SW 1271 (cell line): ENCODE measurements around the gene FOXF2.
A peak's percentile ranks its signal among the peaks of the same experiment; 100 is the strongest.

Experiments
- DNase-seq, 2 experiments: peaks; one replicate each; lab custom pipeline; 2025; lab: John Stamatoyannopoulos, UW

Gene FOXF2

DNA sequence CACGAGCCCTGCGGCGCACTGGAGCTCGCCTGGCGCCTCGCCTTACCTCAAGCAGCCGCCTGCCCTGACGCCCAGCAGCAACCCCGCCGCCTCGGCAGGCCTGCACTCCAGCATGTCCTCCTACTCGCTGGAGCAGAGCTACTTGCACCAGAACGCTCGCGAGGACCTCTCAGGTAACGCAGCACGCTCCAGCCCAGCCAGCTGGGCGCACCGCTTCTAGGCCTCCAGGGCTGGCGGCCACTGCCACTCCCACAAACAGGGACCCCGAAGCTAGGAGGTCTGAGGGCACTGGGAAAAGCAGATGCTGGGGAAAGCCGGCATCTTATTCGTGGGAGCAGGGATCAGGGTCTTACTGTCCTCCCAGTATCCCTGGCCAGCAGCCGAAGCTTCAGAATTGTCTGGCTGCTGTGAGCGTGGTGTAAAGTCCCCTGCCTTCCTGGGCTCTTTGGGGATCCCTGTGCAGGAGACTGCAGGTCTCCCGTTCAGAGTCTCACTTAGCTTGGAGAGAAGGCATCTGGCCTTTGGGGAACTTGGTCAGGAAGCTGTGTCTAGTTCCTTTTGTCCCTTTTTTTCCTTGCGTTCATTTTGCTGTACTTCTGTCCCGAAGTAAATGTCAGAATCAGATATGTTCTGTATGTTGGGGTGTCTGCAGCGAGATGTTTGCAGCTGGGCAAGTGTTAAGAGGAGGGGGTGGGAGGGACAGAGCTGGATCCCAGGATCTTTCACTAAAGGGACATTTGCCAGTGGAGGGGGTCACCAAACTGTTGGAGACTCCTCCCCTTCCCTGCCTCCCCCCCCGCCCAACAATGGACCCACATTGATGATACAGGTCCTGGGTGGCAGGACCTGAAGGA lies 1.8 kb downstream of the FOXF2 start:
- no peak for DNase-seq

DNA sequence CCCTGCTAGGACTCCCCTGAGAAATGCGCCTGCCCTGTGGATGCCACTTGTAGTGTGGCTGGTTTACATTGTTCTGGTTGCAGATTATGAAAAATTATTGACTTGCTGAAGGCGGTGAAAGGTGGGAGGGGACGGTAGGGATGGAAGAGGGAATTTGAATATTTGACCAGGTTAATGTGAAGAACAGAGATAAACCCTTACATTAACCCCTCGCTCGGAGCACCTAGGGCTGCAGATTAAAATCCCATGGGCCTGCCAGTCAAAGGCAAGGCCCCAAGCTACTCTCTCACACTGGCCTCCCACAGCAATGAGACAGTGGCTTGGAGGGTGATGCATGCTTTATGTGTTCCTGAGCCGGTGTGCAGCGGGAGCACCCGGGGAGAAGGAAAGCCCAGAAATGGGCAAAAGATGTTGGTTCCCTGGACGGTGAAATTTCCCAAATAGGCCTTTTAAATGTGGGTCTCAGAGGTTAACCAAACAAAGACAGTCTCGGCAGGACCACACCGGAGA lies 2.5 kb downstream of the FOXF2 start:
- no peak for DNase-seq

DNA sequence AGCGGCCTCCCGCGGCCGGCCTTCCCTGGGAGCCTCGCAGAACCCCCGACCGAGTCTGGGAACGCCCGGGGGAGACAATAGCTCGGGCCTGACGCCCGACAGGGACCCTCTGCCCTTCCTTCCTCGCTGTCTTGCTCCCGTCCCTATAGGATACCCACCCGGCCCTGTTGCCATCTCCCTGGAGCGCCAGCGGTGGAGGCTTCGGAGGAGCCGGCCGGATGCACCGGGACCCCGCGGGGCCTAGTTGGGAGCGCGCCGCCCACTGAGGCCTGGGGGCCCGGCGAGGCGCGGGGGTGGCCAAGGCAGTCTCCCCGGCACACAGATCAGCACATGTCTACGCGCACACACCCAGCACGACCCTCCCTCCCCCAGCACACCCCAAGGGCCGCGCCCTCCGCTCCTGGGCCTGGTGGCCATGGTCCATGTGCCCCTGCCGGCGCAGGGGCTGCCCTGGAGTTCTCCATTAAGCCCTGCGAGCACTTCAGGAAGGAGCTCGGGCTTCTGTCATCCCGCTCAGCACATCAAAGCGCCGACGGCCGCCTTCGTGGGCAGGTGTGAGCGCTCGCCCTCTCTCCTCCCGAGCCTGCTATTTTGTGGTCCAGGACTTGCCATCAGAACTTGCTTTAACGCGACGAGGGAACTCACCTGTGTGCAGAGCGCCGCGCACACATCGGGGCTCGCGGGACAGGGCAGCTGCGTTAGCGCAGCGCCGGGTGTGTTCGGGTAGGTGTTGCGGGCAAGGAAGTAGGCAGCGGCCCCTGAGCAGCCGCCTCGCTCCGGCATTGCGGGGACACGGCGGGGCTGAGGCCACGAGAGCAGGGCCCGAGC lies 3.7 kb downstream of the FOXF2 start:
- DNase-seq, result no peak

DNA sequence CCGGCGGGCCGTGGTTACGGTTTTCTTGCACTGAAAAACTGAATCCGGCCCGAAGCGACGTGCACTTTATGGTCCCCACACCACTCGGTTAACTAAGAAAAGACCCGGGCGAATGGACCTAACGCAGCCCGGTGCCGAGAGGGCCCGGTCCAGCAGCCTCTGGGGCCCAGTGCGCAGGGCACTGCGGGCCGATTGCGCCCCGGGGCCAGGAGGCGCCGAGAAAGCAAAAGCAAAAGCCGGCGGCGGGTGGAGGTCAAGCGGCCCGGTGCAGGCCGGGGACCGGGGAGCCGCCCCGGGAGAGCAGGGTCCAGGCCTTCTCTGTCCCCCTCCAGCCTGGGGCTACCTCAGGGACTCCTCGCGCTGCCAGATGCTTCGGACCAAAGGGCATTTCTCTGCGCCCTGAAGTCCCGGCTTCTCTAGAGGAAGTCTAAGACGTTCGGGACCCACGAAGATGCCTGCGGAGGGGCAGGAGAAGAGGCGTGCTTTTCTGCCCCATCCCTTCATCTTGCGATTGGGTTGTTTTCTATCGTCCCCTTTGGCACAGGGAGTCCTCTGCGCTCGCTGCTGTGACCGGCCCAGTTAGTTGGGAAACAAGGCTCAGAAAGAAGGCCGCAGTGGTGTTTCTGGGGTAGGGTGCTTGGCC lies 4.4 kb downstream of the FOXF2 start:
- no peak for DNase-seq

DNA sequence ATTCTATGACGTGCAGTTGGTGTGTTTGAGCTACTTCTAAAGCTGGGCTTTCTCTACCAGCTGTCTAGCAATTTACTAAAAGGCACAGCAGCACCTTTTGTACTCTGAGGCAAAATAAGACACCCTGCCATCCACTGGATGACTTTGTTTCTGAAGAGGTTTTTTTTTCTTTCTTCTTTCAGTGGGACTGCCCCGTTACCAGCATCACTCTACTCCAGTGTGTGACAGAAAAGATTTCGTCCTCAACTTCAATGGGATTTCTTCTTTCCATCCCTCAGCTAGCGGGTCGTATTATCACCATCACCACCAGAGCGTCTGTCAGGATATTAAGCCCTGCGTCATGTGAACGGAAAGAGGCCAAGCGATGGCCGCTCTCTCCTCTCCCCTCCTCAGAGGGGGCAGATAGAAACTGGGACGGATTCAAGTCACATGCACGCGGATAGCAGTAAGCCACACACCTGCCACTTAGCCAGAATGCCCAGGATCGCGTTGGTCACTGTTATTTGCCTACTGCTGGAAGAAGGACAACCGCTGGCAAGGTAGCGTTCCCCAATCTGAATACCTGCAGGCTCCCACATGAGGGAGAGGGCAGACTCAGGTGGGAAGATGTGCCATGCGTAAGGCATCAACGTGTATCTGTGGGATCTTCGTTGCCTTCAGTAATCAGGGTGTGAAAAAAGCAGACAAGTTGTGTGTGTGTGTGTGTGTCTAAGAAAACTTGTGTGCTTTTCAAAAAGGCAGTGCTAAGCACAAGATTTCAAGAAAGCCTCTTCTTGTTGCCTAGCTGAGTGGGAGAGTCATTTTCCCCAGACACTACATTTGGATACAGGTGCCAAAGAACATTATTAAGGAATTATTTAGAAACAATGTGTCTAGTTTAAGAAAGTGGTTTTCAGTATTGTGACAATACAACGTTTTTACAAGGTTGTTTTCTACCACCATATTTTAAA lies 5.4 kb downstream of the FOXF2 start:
- DNase-seq, result no peak

DNA sequence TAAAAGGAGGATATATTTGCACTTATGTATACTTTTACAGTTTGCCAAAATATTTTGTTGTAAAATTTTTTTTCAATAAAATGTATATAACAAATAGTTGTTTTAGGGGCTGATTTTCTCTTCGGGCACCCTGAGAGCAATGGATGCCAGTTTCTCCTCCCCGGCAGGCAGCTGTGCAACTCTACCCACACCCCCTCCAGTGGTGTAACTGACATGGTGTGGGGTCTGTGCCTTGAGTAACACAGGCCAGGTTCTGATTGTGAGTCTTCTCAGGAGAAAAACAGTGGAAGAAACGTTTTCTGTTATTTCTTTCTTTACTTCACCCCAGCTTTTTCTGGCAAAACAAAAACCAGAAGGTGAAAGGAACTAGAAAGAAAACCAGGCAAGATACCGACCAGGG lies 6.1 kb downstream of the FOXF2 start:
- DNase-seq, result no peak

DNA sequence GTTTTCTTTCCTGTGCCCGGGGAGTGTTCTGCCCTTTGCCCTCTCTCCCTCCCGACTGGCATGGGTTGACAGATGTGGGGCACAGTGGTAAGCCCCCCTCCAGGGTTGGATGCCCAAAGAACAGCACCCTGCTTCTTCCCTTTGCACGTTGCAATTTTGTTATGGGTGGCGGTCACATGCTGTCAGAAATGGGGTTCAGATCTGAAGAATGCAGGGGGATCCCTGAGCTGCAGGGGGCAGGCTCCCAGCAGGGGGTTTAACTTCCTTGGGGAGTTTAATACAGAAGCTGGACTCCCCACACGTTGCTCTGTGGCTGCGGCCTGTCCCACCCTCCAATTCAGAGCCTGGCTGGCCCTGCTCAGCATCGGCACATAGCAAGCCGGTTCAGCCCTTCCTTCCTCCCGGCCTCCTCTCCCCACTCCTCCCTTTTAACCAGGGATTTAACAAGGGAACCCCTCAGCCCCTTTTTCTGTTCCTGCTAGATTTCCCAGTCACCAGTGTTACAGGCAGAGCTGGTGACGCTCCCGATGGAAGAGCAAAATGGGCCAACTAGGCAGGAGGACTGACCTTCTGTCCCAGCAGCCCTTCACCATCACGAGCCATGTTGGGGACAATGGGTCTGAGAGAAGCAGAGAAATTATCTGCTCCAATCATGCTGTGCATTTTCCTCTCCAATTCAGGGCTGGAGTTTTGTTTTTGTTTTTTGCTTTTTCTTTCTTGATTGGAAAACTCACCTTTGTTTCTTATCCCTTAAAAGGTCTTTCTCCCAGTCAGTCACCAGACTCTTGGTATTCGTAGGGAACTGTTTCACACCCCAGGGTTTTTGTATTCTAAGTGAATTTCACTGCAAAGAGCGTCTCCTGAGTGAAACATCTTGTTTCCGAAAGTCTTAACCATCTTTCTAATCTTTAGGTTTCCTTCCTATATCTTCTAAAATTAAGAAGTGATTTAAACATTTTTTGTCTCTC lies 6.8 kb downstream of the FOXF2 start:
- DNase-seq, result no peak

DNA sequence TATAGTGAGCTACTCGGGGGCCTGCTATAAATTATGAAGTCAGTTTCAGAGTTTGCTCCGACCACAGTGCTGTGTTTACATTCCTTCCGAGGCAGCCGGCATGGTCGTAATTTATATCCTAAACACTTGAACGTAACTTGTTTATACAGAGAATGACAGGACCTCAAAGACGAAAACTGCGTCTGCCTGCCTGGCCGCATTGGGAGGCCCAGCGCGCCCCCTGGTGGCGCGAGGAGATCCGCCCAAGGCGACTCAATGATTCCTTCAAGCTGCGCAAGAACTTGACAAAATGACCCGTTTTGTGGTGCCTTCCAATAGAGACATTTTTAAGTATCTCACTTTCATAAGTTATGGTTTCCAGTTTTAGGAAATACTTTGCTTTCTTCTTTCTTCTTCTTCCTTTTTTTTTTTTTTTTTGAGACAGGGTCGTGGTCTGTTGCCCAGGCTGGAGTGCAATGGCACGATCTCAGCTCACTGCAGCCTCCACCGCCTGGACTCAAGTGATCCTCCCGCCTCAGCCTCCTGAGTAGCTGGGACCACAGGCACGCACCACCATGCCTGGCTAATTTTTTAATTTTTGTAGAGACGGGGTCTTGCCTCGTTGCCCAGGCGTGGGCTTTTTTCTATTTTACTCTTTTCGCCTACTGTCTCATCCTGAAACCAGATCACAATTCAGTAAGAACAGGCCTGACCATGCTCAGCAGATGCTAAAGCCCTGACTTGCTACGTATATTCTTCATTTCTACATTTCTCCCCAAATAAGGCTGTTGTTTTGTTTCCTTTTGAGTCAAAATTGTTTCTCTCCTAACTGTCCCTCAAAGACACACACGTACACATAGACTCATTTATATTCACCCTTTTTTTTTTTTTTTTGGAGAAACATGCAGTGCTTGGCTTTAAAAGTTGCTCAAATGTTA lies 7.8 kb downstream of the FOXF2 start:
- peak in 1 of 2 experiments; percentile 72 for DNase-seq

DNA sequence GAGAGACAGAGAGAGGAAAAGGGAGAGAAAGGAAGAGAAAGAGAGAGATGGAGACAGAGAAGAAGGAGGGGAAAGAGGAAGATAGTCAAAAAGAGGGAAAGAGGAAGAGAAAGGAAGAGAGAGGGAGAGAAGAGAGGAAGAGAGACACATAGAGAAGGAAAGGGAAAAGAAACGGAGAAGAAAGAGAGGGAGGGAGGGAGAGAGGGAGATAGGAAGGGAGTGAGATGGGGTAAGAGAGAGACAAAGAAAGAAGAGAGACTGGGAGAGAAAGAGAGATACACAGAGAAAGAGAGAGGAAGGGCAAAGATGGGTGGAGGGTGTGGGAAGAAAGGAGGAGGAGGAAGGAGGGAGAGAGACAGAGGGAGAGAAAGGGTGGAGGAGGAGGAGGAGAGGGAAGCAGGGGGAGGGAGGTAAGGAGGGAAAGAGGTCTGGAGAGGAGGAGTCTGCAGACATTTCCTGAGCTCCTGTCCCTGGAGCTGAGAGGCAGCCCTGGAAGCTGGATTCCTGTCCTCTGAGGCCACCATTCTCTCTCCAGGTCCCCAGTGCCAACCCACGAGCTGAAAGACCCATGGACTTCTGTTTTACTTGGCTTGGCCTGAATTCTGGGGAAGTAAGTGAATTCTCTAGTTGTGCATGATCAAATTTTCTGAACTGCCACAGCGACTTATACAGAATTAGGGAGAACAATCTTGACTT lies 9.9 kb downstream of the FOXF2 start:
- DNase-seq, result no peak

DNA sequence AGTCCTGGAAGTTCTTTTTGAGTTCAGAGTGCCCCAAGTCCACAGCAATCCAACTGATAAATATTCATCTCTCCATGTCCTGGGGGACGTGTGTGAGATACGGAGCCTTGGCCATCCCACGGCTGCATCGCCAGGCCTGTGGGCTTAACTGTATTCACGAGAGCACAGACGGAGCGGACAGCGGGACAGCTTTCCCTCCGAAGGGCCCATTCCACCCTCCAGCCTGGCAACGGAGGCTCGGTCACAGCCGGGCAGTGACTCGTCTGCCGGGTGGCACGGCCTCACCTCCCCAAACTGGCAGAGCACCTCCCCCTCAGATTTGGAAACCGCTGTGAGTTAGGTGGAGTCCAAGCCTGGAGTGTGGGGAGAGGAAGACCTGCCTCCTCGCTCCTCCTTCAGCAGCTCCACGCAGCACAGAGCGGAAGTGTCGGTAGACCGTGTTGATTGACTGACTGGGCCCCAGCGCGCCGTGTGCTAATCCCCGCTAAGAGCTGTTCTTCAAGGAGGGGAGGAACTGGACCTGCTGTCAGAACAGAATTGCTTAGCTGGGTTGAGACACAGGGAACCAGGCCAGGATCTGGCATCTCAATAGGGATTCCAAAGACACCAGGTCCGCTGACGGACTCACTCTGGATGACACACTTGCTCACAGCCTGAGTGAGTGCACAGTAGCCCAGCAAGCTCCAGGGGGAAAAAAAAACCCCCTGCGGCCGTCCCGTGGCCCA lies 10.9 kb downstream of the FOXF2 start:
- no peak for DNase-seq

DNA sequence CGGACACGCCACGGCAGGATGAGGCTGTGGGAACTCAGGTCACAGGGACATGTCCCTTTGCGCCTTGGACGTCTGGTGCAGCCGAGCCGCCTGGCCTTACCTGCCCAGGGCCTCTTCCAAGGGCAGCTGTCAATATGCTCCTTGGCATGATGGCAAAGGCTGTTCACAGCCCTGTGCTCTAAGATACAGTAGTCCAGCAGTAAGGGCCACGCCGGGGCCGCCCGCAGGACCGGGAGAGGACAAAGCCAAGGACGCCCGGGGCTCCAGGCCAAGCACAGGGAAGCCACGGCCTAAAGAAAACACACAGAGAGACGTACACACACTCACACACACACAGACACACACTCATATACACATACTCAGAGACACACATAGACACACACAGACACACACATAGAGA lies 13.0 kb downstream of the FOXF2 start:
- DNase-seq, result no peak

DNA sequence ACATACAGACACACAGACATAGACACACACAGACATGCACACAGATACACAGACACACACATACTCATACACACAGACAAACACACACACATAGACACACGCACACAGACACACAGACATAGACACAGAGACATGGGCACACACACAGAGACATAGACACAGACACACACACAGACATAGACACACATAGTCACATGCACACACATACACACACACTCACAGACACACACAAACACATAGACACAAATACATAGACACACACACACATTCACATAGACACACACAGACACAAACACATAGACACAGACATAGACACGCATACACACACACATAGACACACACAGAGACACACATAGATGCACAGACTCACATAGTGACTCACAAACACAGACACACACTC lies 13.5 kb downstream of the FOXF2 start:
- DNase-seq, result no peak

DNA sequence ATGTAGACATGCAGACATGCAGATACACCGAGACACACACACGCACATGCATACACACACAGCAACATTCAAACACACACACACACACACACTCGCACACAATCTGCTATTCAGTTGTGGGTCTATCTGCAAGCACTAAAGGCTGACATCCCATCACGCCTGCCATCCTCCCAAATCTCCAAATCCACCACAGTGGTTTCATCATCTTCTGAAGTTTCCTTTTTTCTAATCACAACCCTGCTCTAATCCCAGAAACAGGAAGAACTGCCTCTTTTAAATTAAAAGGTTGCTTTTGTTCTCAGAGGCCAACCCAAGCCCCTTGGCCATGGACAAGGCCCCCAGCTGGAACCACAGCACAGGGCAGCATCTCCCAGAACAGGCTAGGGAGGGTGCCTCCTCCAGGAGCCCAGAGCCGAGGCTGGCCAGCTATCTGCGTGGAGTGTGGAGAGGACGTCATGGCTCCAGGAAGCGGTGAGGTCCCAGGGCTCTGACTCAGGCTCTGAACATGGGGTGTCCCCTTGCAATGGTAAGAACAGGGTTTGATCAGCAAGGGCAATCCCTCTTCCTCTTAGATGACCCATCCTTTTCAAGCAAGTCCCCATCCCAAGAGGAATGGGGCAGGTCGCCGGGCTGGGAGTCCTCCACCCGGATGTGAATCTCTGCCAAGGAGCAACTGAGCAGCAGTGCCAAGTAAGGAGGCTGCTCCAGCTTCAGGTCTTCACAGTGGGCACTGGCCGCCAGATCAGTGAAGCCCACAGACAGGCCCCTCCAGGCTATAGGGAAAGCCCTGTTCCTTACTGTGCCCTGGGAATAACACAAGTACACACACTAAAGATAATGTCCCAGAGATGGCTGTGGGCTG lies 14.7 kb downstream of the FOXF2 start:
- DNase-seq, result no peak

DNA sequence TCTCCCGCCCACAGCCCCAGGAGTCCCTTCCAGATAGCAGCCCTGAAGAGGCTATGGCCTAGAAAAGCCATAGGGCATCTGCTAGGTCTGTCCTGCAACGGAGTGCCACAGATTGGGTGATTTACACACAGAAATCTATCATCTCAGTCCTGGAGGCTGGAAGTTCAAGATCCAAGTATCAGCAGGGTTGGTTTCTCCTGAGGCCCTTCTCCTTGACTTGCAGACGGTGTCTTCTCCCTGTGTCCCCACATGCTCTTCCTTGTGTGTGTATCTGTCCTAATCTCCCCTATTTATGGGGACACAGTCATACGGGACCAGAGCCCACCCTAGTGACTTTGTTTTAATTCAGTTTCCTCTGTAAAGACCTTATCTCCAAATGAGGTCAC lies 15.3 kb downstream of the FOXF2 start:
- DNase-seq, result no peak

DNA sequence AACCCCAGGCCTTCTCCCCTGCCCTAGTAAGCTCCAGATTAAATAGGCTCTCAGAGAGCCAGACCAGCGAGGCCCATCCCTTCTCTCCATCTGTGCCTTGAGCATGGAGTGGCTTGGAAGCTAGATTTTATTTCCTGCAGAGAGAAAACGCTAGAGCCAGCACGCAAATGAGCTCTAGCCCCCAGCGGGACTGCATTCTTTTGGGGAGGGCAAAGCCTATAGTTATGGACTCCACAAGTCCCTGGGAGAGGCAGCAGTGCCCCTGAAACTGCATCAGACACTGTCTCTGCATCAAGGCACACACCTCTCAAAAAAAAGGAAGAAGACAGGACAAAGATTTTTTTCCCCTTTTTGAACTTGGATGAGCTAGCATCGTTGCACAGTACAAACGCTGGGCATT lies 15.8 kb downstream of the FOXF2 start:
- no peak for DNase-seq

DNA sequence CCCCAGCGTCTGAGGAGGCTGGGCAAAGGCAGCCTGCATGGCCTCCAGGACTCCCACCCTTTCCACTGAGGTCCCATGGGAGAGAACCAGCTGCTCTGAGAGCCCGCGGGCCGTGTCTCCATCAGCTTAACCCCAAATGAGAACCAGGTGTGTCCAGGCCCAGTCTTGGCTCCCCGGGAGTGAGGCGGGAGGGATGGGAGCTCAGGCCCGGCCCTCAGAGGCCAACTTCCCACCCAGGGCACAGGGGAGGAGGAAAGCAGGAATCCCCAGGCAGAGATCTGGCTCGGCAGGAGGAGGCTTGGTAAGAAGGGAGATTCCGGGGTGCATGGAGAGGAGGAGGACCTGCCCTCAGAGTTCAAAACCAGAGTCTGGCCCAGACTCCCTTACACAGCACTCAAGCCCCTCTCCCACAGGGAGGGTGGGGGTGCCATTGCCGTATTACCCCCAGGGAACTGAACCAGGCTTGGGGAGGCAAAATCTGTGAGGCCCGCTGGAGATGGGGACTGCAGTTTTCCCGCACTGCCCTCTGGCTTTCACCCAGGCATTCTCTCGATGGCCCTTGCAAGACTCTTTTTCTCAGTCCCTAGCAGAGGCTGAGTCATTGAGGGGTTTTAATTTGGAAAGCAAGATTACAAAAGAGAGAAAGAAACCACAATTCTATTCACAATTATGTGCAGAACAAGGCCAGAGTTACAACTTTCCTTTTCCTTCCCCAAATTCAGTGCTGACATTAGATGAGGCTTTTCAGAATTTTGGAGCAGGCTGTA lies 17.1 kb downstream of the FOXF2 start:
- DNase-seq, result no peak
